Measurements from ENCODE around the gene WDR45B. TPM values are rescaled to one million over a fixed set of nuclear protein-coding genes. Genes with fewer than 3 reads are reported as not detected.

The WDR45B gene
- total RNA-seq, 2 experiments from 2014 or later: 61.7 to 81.9 TPM

- no peaks in the 10 kb centered on the region for H3K9me3 ChIP-seq (ENCODE audit: low read length)
- H3K27ac ChIP-seq (ENCODE audit: low read depth, low read length, poor library complexity, severe bottlenecking): no peak overlapping the region
- no peak overlapping the region for H3K4me2 ChIP-seq (ENCODE audit: low read length)
- H3K4me1 ChIP-seq (ENCODE audit: insufficient read depth, low read length, poor library complexity, severe bottlenecking): no peaks in the 10 kb centered on the region
- no TSS peak for BruUV-seq (replicated peaks)
- no peak overlapping the region for H2AFZ ChIP-seq (ENCODE audit: low read length)
- intact Hi-C loops (cut with micrococcal nuclease; ENCODE audit: unreplicated experiment): no loop called here
- TF ChIP-seq EZH2phosphoT487 (IDR thresholded peaks at IDR 0.05; ENCODE audit: borderline replicate concordance, low read depth, low read length): no peak
- TF ChIP-seq CTCF (conservative IDR thresholded peaks at IDR 0.05; ENCODE audit: low read length): no peak
- peaks cover 9% of the 10 kb centered on the region for H4K20me1 ChIP-seq (ENCODE audit: insufficient read depth, low read length)
- CTCF ChIA-PET (ENCODE audit: unreplicated experiment): no interaction called here
- H3K79me2 ChIP-seq (ENCODE audit: insufficient read depth, low read depth, low read length): peaks cover 26% of the 10 kb centered on the region; the same call in 1 of the 2 replicates
- H3K4me3 ChIP-seq (ENCODE audit: low read depth, low read length, poor library complexity, severe bottlenecking): no peak overlapping the region
- H3K9me2 ChIP-seq (ENCODE audit: insufficient read depth, low read length): no peaks in the 10 kb centered on the region
- H3K36me3 ChIP-seq (ENCODE audit: insufficient read depth, low read length): peaks cover 98% of the 10 kb centered on the region
- DNase-seq (ENCODE audit: low spot score): no peak
- POLR2A ChIA-PET: interaction anchor here (1.1 kb wide), 1 partner anchor 18 kb away, joined by 5 read pairs; no protein-coding TSS in a partner anchor
Observed at GRCh38 chr17:82568997-82569393, 79.2 kb downstream of the WDR45B start.

GRCh38 chr17:82567286-82567685, 81.0 kb downstream of the WDR45B start:
- intact Hi-C loops (cut with micrococcal nuclease; ENCODE audit: unreplicated experiment): no loop called here
- CTCF ChIA-PET (ENCODE audit: unreplicated experiment): no interaction called here
- POLR2A ChIA-PET: interaction anchor here (0.6 kb wide), 1 partner anchor 1998 kb away, joined by 4 read pairs; no protein-coding TSS in a partner anchor

More at GRCh38 chr17:82567286-82567685, 81.0 kb downstream of the WDR45B start:
- Histone ChIP-seq H3K27ac (ENCODE audit: low read depth, low read length, poor library complexity, severe bottlenecking) (no peak overlapping the region), H3K9me3 (ENCODE audit: low read length) (no peaks in the 10 kb centered on the region), H3K4me1 (ENCODE audit: insufficient read depth, low read length, poor library complexity, severe bottlenecking) (no peaks in the 10 kb centered on the region), H3K9me2 (ENCODE audit: insufficient read depth, low read length) (no peaks in the 10 kb centered on the region), H3K79me2 (ENCODE audit: insufficient read depth, low read depth, low read length) (peaks cover 39% of the 10 kb centered on the region), H3K4me3 (ENCODE audit: low read depth, low read length, poor library complexity, severe bottlenecking) (no peak overlapping the region), H3K36me3 (ENCODE audit: insufficient read depth, low read length) (peaks cover 91% of the 10 kb centered on the region), H2AFZ (ENCODE audit: low read length) (no peak overlapping the region), H4K20me1 (ENCODE audit: insufficient read depth, low read length) (peaks cover 9% of the 10 kb centered on the region), H3K4me2 (ENCODE audit: low read length) (no peak overlapping the region)
- TF ChIP-seq EZH2phosphoT487 (IDR thresholded peaks at IDR 0.05; ENCODE audit: borderline replicate concordance, low read depth, low read length) (no peak), CTCF (conservative IDR thresholded peaks at IDR 0.05; ENCODE audit: low read length) (no peak)
- DNase-seq (ENCODE audit: low spot score): no peak
- no TSS peak for BruUV-seq (replicated peaks)
